PFSK-1 (cell line): ENCODE data around the gene MSI2.

Source experiments
- FOXP2 ChIP-seq: optimal IDR thresholded peaks from 2 replicates; pipeline ENCODE3; 2011; ENCODE audit warnings: borderline replicate concordance, control low read depth, inconsistent platforms; ENCODE audit not compliant: insufficient read depth; ENCODE audit errors: extremely low read length, extremely low read depth
- POLR2AphosphoS5 ChIP-seq: IDR thresholded peaks from 2 replicates; pipeline ENCODE4 v1.6.1; 2012; ENCODE audit warnings: low read depth, mild to moderate bottlenecking, control low read depth, low read length, moderate library complexity
- REST ChIP-seq, 2 experiments: IDR thresholded peaks; 2 replicates each; pipeline versions ENCODE4 v1.6.1 to v1.8.0; 2011 to 2012; ENCODE audit warnings: low read depth in 2 of 2, low read length in 2 of 2, control low read depth in 1 of 2, inconsistent platforms in 1 of 2, mild to moderate bottlenecking in 1 of 2, moderate library complexity in 1 of 2; ENCODE audit not compliant: insufficient read depth in 1 of 2
- SIN3A ChIP-seq: IDR thresholded peaks from 2 replicates; pipeline ENCODE4 v1.6.1; 2012; ENCODE audit warnings: mild to moderate bottlenecking, low read length, moderate library complexity, borderline replicate concordance; ENCODE audit not compliant: insufficient read depth
- TAF1 ChIP-seq: IDR thresholded peaks from 2 replicates; pipeline ENCODE4 v1.6.1; 2012; ENCODE audit warnings: low read length, control low read depth, borderline replicate concordance; ENCODE audit not compliant: insufficient read depth

Gene MSI2

GRCh38 chr17:57354673-57355072, 98.3 kb downstream of the MSI2 start:
- TF ChIP-seq SIN3A, result no peak

GRCh38 chr17:57355090-57355859, 99.0 kb downstream of the MSI2 start:
- no peak for TF ChIP-seq FOXP2

- no peak for TF ChIP-seq FOXP2
Observed at GRCh38 chr17:57356153-57356718, 99.9 kb downstream of the MSI2 start.

GRCh38 chr17:57356719-57357391, 100.5 kb downstream of the MSI2 start:
- TF ChIP-seq POLR2AphosphoS5 (no peak), FOXP2 (no peak)

DNA sequence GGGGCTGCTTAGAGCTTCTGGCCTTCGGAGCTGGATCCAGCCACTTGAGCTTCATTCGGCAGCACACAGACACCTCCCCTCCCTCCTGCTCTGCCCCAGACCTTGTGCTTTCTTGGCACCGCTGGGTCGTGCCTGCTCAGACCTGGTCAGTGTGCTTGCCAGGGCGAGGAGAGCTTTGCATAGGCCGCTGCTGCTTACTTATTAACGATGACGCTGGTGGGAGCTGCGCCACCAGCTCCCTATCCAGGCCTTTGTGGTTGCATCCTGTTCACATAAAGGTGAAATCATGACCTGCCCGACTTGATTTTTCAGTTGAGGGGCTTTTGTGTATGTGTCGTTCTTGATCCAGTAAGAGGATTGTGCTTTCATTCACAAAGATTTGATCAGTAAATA, 101.1 kb downstream of the MSI2 start:
- TF ChIP-seq REST (IDR thresholded peaks at IDR 0.05; ENCODE audit: insufficient read depth in 1 of 2, low read depth in 2 of 2, low read length in 2 of 2) (no peak), POLR2AphosphoS5 (no peak), SIN3A (no peak)

DNA sequence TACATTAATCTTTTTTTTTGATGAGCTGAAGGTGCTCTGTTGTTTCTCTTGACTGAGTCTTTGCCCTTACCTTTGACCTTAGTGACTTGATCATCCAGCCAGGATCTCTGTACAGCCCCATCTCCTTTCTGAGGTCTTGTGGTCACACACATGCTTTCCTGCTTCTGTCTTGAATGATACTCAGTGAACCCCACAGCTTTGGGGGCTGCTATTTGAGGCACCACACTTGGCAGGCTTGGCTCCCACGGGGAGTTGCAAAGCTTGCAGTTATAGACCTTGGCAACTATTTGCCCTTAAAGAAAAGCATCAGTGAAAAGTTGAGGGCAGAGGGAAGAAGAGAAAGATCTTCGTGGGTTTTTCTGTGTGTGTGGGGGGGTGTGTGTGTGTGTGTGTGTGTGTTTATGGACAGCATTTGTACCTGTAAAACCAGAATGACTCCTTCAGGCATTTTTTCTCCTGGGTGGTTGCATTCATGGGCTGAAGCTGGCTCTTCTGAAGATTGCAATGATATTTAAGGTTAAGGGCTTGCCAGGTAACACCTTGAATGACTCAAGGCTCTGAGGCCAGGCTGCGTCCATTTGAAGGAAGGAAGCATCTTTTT, 101.6 kb downstream of the MSI2 start:
- TF ChIP-seq TAF1 (no peak), FOXP2 (no peak), SIN3A (no peak), REST (IDR thresholded peaks at IDR 0.05; ENCODE audit: insufficient read depth in 1 of 2, low read depth in 2 of 2, low read length in 2 of 2) (no peak), POLR2AphosphoS5 (no peak)

GRCh38 chr17:57360266-57360665, 103.9 kb downstream of the MSI2 start:
- TF ChIP-seq SIN3A (no peak), POLR2AphosphoS5 (no peak), FOXP2 (no peak), REST (IDR thresholded peaks at IDR 0.05; ENCODE audit: insufficient read depth in 1 of 2, low read depth in 2 of 2, low read length in 2 of 2) (no peak), TAF1 (no peak)
